ENCODE data around the gene MPRIP.

Gene MPRIP

GRCh38 chr17:17086585-17086984, 44.3 kb downstream of the MPRIP start:
- Histone ChIP-seq H3K4me1 (ENCODE audit: insufficient read depth, low read length) (no peaks in the 10 kb centered on the region), H3K9ac (ENCODE audit: low read depth, low read length) (no peak overlapping the region), H3K36me3 (ENCODE audit: insufficient read depth, low read length) (no peaks in the 10 kb centered on the region; the same call in 1 of the 2 replicates), H3K4me3 (ENCODE audit: low read length) (no peak overlapping the region), H3K9me3 (ENCODE audit: insufficient read depth, low read depth, low read length) (no peaks in the 10 kb centered on the region), H3K27ac (ENCODE audit: low read depth, low read length) (no peak overlapping the region), H3K27me3 (ENCODE audit: insufficient read depth, low read length) (no peaks in the 10 kb centered on the region)
- 95% methylated on average over 6 of the region's 6 CpGs for WGBS

DNA sequence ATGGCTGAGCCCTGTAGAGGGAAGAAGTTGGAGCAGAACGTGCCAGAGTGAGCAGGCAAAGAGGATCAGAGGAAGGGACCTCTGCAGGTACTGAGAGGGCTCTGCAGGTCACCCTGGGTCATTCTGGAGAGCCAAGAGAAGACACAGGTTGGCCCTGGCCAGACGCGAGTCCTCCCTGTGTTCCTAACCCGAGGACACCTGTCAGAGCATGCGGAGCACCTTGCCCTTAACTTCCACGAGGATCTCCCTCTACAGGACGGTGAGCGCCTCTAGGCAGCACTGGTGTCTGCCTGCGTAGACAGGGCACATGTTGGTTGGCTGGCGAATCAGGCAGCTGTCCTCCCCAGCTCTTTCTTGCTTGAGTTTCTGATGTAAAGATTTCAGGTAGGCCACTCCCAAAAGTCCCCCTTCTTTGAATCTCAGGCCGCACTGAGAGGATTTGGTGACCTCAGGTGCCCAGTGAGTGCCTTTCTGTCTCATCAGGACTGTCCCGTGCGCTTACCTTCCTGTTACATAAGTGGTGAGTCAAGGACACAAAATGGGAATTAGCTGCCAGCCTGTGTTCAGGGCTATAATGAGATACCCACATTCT, 45.3 kb downstream of the MPRIP start:
- Histone ChIP-seq H3K4me1 (ENCODE audit: insufficient read depth, low read length) (peaks cover 3% of the 10 kb centered on the region; the same call in 1 of the 2 replicates), H3K4me3 (ENCODE audit: low read length) (no peak overlapping the region), H3K27me3 (ENCODE audit: insufficient read depth, low read length) (no peaks in the 10 kb centered on the region), H3K36me3 (ENCODE audit: insufficient read depth, low read length) (no peaks in the 10 kb centered on the region; the same call in 1 of the 2 replicates), H3K9me3 (ENCODE audit: insufficient read depth, low read depth, low read length) (no peaks in the 10 kb centered on the region), H3K9ac (ENCODE audit: low read depth, low read length) (no peak overlapping the region), H3K27ac (ENCODE audit: low read depth, low read length) (no peak overlapping the region)
- 90% methylated on average over 13 of the region's 13 CpGs for WGBS

GRCh38 chr17:17088086-17088485, 45.8 kb downstream of the MPRIP start:
- Histone ChIP-seq H3K27me3 (ENCODE audit: insufficient read depth, low read length) (no peaks in the 10 kb centered on the region), H3K9ac (ENCODE audit: low read depth, low read length) (no peak overlapping the region), H3K9me3 (ENCODE audit: insufficient read depth, low read depth, low read length) (no peaks in the 10 kb centered on the region), H3K36me3 (ENCODE audit: insufficient read depth, low read length) (no peaks in the 10 kb centered on the region; the same call in 1 of the 2 replicates), H3K27ac (ENCODE audit: low read depth, low read length) (no peak overlapping the region), H3K4me1 (ENCODE audit: insufficient read depth, low read length) (peaks cover 6% of the 10 kb centered on the region; the same call in 1 of the 2 replicates), H3K4me3 (ENCODE audit: low read length) (no peak overlapping the region)
- WGBS, result 97% methylated on average over 10 of the region's 10 CpGs

- no peaks in the 10 kb centered on the region; the same call in 1 of the 2 replicates for H3K36me3 ChIP-seq (ENCODE audit: insufficient read depth, low read length)
- H3K27me3 ChIP-seq (ENCODE audit: insufficient read depth, low read length), result no peaks in the 10 kb centered on the region
- H3K4me3 ChIP-seq (ENCODE audit: low read length), result no peak overlapping the region
- no peaks in the 10 kb centered on the region for H3K9me3 ChIP-seq (ENCODE audit: insufficient read depth, low read depth, low read length)
- WGBS, result 91% methylated on average over 8 of the region's 8 CpGs
- peaks cover 10% of the 10 kb centered on the region for H3K4me1 ChIP-seq (ENCODE audit: insufficient read depth, low read length)
- no peak overlapping the region for H3K9ac ChIP-seq (ENCODE audit: low read depth, low read length)
- no peak overlapping the region for H3K27ac ChIP-seq (ENCODE audit: low read depth, low read length)
Observed at GRCh38 chr17:17088541-17089525, 46.6 kb downstream of the MPRIP start.

DNA sequence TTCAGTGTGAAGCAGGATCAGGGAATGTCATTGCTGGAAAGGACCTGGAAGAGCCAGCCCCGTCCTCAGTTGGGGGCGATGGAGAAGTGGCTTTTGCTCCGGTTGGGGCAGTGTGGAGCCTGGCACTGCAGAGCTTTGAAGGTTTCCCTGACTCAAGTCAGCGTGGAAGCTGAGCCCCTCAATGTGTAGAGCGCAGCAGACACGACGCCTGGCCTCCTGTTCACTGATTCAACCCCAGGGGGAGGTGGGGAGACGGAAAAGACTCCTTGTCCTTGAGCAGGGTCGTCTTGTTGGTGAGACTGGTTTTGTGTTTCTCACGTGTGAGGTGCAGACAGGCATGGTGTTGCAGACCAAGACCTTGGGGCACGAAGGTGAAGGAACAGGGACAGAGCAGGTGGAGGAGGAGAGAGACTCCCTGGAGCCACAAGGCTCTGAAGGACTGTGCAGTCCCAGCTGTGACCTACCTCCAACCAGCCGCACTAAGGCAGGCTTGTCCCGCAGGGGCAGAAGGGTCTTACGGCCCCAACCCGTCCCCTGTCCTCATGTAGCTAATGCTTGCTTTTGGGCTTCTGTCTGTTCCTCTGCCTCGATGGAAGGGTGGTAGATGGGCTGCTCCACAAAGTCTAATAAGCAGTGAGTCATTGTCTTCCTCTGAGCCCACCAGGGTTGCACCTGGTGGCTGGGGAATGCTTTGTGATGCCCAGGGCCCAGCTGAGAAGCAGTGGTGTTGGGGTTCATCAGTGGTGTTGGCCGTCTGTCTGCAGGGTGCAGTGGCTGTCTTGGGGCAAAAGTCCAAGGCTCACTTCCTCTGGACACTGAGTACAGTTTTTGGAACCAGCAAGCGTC, 47.8 kb downstream of the MPRIP start:
- H3K36me3 ChIP-seq (ENCODE audit: insufficient read depth, low read length), result no peaks in the 10 kb centered on the region
- H3K9me3 ChIP-seq (ENCODE audit: insufficient read depth, low read depth, low read length), result no peaks in the 10 kb centered on the region
- H3K4me1 ChIP-seq (ENCODE audit: insufficient read depth, low read length), result peaks cover 22% of the 10 kb centered on the region
- no peaks in the 10 kb centered on the region for H3K27me3 ChIP-seq (ENCODE audit: insufficient read depth, low read length)
- H3K9ac ChIP-seq (ENCODE audit: low read depth, low read length), result no peak overlapping the region
- H3K27ac ChIP-seq (ENCODE audit: low read depth, low read length), result no peak overlapping the region
- WGBS, result 94% methylated on average over 18 of the region's 18 CpGs
- H3K4me3 ChIP-seq (ENCODE audit: low read length), result no peak overlapping the region

- Histone ChIP-seq H3K4me1 (ENCODE audit: insufficient read depth, low read length) (peaks cover 28% of the 10 kb centered on the region), H3K36me3 (ENCODE audit: insufficient read depth, low read length) (no peaks in the 10 kb centered on the region), H3K9ac (ENCODE audit: low read depth, low read length) (no peak overlapping the region), H3K27ac (ENCODE audit: low read depth, low read length) (no peak overlapping the region), H3K9me3 (ENCODE audit: insufficient read depth, low read depth, low read length) (no peaks in the 10 kb centered on the region), H3K27me3 (ENCODE audit: insufficient read depth, low read length) (no peaks in the 10 kb centered on the region), H3K4me3 (ENCODE audit: low read length) (no peak overlapping the region)
- WGBS, result 92% methylated on average over 11 of the region's 11 CpGs
Observed at GRCh38 chr17:17090642-17091103, 48.4 kb downstream of the MPRIP start.

DNA sequence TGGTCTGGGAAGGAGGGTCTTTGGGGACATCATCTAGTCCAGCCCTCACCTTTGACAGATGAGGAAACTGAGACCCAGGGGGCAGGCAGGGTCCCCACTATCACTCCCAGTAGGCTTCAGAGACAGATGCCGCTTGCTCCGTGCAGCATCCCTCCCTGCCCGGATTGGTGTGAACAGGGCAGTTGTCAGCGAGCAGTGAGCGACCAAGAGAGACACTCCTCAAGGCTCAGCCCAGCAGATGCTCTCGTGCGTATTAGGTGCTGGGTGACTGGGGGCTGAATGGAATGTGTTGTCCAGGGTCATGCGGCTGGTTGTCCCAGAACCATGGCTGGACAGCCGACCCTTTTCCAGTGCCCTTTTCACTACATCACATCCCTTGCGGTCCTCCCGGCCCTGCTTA, 49.0 kb downstream of the MPRIP start:
- Histone ChIP-seq H3K9ac (ENCODE audit: low read depth, low read length) (no peak overlapping the region), H3K36me3 (ENCODE audit: insufficient read depth, low read length) (no peaks in the 10 kb centered on the region), H3K4me3 (ENCODE audit: low read length) (no peak overlapping the region), H3K4me1 (ENCODE audit: insufficient read depth, low read length) (peaks cover 34% of the 10 kb centered on the region), H3K9me3 (ENCODE audit: insufficient read depth, low read depth, low read length) (no peaks in the 10 kb centered on the region), H3K27me3 (ENCODE audit: insufficient read depth, low read length) (no peaks in the 10 kb centered on the region), H3K27ac (ENCODE audit: low read depth, low read length) (no peak overlapping the region)
- 91% methylated on average over 11 of the region's 11 CpGs for WGBS

DNA sequence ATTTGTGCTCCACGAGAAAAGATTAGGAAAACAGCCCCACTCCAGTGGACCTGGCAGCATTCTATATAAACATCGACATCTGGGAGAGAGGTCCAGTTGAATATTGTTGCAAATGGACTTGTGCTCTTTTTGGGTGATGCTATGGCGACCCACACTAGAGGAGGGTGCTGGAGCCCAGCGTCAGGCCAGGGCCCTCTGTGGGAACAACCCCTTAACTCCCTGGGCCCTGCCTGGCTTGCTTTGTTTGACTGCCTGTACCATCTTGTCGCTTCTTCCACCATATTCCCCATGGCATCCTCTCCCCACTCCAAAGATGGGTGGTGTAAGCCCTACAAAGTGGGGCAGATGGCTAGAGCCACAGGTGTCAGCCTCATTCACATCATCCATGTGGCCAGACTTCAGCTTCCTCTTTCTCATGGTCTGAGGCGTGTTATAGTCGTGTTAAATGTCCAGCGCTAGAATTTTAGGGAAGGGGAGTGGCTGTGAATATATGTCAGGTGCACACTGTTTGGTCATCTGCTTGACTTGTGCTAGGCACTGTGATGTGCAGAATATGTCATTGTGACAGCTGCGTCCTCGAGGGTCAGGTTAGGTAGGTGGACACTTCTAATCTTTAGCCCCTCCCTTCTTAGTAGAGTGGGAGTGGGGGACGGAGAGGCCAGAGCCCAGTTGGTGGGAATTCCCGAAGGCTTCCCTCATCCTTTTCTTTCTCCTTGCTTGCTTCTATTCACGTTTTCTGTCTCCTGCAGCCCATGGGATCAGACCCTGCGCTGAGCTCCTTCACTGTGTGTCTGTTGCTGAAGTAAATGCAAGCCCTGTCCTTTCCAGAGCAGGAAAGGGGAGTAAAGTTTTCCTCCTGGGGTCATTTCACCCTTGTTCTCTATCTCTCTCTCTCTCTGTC, 49.8 kb downstream of the MPRIP start:
- no peak overlapping the region for H3K4me3 ChIP-seq (ENCODE audit: low read length)
- no peak overlapping the region for H3K9ac ChIP-seq (ENCODE audit: low read depth, low read length)
- peaks cover 40% of the 10 kb centered on the region for H3K4me1 ChIP-seq (ENCODE audit: insufficient read depth, low read length)
- H3K36me3 ChIP-seq (ENCODE audit: insufficient read depth, low read length), result no peaks in the 10 kb centered on the region
- 76% methylated on average over 13 of the region's 14 CpGs for WGBS
- H3K27ac ChIP-seq (ENCODE audit: low read depth, low read length), result no peak overlapping the region
- no peaks in the 10 kb centered on the region for H3K27me3 ChIP-seq (ENCODE audit: insufficient read depth, low read length)
- no peaks in the 10 kb centered on the region for H3K9me3 ChIP-seq (ENCODE audit: insufficient read depth, low read depth, low read length)

DNA sequence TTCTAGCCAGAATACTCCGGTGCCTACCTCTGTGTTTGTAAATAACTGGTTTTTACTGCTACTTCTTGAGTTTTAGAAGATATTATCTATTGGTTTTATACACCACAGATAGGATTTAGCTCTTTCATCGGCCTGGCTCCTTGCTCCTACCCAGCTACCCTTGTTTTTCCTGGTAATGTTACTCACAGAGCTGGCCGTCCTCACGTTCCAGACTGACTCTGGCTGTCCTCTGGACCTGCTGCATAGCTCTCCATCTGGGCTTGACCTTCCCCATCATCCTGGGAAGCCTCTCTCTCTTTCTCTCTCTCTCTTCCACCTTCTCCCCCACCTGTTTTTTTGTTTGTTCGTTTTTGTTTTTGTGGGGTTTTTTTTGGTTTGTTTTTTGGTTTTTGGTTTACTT, 51.5 kb downstream of the MPRIP start:
- Histone ChIP-seq H3K27me3 (ENCODE audit: insufficient read depth, low read length) (no peaks in the 10 kb centered on the region), H3K4me1 (ENCODE audit: insufficient read depth, low read length) (peaks cover 48% of the 10 kb centered on the region), H3K36me3 (ENCODE audit: insufficient read depth, low read length) (no peaks in the 10 kb centered on the region), H3K9me3 (ENCODE audit: insufficient read depth, low read depth, low read length) (no peaks in the 10 kb centered on the region), H3K9ac (ENCODE audit: low read depth, low read length) (no peak overlapping the region), H3K27ac (ENCODE audit: low read depth, low read length) (no peak overlapping the region), H3K4me3 (ENCODE audit: low read length) (no peak overlapping the region)
- WGBS, result 88% methylated on average over 5 of the region's 5 CpGs

DNA sequence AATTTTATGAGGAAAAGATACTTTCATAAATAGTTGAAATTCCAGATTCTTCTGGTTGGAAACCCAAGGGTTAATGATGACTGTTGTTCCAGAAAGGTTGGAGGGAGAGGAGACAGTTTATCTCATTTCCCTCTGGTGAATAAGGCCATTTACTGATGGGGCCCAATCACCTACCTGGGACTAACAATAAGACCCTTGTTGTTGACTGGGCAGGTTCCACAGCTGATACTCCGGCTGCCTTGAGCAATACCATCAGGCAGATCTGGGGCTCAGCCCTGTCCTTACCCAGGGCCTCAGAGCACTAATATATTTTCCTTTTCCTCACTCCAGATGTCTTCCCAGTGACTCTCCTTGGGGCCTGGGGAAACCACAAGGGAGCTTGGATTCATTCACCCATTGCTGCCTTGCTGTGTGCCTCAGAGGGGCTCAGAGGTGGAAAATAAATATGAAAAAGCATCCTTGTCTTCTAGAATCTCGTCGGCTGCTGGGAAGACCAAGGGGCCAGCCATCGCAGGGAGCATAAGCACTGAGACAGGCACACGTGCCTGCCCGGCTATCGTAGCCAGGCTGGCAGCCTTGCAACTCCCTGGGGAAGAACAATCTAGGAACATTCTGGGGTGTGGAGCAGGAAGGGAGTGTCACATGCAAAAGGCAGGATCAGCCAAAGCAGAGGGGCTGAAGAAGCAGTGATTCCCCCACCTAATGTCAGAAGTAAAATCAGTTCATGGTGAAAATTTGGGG, 54.4 kb downstream of the MPRIP start:
- no peak overlapping the region for H3K4me3 ChIP-seq (ENCODE audit: low read length)
- H3K9me3 ChIP-seq (ENCODE audit: insufficient read depth, low read depth, low read length), result no peaks in the 10 kb centered on the region
- no peaks in the 10 kb centered on the region for H3K27me3 ChIP-seq (ENCODE audit: insufficient read depth, low read length)
- peaks cover 52% of the 10 kb centered on the region for H3K4me1 ChIP-seq (ENCODE audit: insufficient read depth, low read length)
- H3K36me3 ChIP-seq (ENCODE audit: insufficient read depth, low read length), result no peaks in the 10 kb centered on the region
- H3K27ac ChIP-seq (ENCODE audit: low read depth, low read length), result no peak overlapping the region
- no peak overlapping the region for H3K9ac ChIP-seq (ENCODE audit: low read depth, low read length)
- 91% methylated on average over 7 of the region's 7 CpGs for WGBS

Data from HUES64 (cell line).